Measurements from ENCODE around the gene C5orf58.

The C5orf58 gene

DNA sequence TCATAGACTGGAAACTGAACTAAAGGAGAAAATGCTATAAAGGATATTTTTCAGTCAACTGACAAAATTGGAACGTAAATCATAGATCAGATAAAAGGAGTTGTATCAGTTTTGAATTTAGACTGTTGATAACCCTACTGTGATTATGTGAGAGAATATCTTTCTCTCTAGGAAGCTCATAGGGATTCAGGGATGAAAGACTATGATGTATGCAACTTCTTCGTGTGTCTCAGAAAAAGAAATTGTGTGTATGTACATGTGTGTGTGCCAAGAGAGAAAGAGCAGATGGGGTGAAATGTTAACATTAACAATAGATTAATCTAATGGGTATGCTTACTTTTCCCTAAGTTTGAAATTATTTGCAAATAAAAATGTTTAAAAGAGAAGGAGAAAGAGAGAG, 30.7 kb upstream of the C5orf58 start:
- Histone ChIP-seq H3K27ac (ENCODE audit: low read depth, low read length, severe bottlenecking) (no peak overlapping the region), H3K9me3 (ENCODE audit: control insufficient read depth, low read length) (no peaks in the 10 kb centered on the region), H3K4me3 (ENCODE audit: extremely low read depth, insufficient read depth, low read length, poor library complexity, severe bottlenecking) (no peak overlapping the region), H3K4me1 (ENCODE audit: control insufficient read depth, insufficient read depth, low read length, poor library complexity, severe bottlenecking) (no peaks in the 10 kb centered on the region), H3K36me3 (ENCODE audit: control insufficient read depth, insufficient read depth, low read length) (no peaks in the 10 kb centered on the region)
- WGBS, 2 experiments (ENCODE audit: insufficient coverage in 2 of 2), result 87 to 100% methylated on average over 2 of the region's 2 CpGs

GRCh38 chr5:170204202-170204601, 28.6 kb upstream of the C5orf58 start:
- 95 to 100% methylated on average over 2 to 5 of the region's 5 CpGs for WGBS, 2 experiments (ENCODE audit: insufficient coverage in 2 of 2)
- Histone ChIP-seq H3K9me3 (ENCODE audit: control insufficient read depth, low read length) (no peaks in the 10 kb centered on the region), H3K27ac (ENCODE audit: low read depth, low read length, severe bottlenecking) (no peak overlapping the region), H3K4me3 (ENCODE audit: extremely low read depth, insufficient read depth, low read length, poor library complexity, severe bottlenecking) (no peak overlapping the region), H3K36me3 (ENCODE audit: control insufficient read depth, insufficient read depth, low read length) (no peaks in the 10 kb centered on the region), H3K4me1 (ENCODE audit: control insufficient read depth, insufficient read depth, low read length, poor library complexity, severe bottlenecking) (no peaks in the 10 kb centered on the region)

GRCh38 chr5:170206216-170206615, 26.6 kb upstream of the C5orf58 start:
- Histone ChIP-seq H3K36me3 (ENCODE audit: control insufficient read depth, insufficient read depth, low read length) (no peaks in the 10 kb centered on the region), H3K4me1 (ENCODE audit: control insufficient read depth, insufficient read depth, low read length, poor library complexity, severe bottlenecking) (no peaks in the 10 kb centered on the region), H3K9me3 (ENCODE audit: control insufficient read depth, low read length) (no peaks in the 10 kb centered on the region), H3K4me3 (ENCODE audit: extremely low read depth, insufficient read depth, low read length, poor library complexity, severe bottlenecking) (no peak overlapping the region), H3K27ac (ENCODE audit: low read depth, low read length, severe bottlenecking) (no peak overlapping the region)
- WGBS, 2 experiments (ENCODE audit: insufficient coverage in 2 of 2), result 76 to 88% methylated on average over 1 to 2 of the region's 3 CpGs

DNA sequence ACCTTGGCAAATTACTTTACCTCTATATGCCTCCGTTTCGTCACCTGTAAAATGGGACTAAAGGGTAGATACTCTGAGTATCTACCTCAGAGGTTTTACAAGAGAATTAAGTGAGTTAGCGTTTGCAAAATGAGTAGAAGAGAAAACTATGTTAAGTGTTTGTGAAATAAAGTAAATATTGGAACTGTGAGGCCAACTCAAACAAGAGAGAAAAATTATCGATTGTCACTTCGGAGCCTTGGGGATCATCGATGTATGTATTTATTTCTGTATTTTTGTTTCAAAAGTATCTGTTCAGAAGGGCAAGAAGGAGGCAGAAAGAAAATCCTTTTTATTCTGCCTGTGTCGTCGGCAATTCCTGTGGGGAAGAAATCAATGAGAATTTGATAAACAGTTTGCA, 25.8 kb upstream of the C5orf58 start:
- 88 to 96% methylated on average over 4 of the region's 8 CpGs for WGBS, 2 experiments (ENCODE audit: insufficient coverage in 2 of 2)
- no peak overlapping the region for H3K27ac ChIP-seq (ENCODE audit: low read depth, low read length, severe bottlenecking)
- H3K36me3 ChIP-seq (ENCODE audit: control insufficient read depth, insufficient read depth, low read length), result no peaks in the 10 kb centered on the region
- no peak overlapping the region for H3K4me3 ChIP-seq (ENCODE audit: extremely low read depth, insufficient read depth, low read length, poor library complexity, severe bottlenecking)
- H3K9me3 ChIP-seq (ENCODE audit: control insufficient read depth, low read length), result no peaks in the 10 kb centered on the region
- no peaks in the 10 kb centered on the region for H3K4me1 ChIP-seq (ENCODE audit: control insufficient read depth, insufficient read depth, low read length, poor library complexity, severe bottlenecking)

GRCh38 chr5:170211575-170212334, 21.0 kb upstream of the C5orf58 start:
- Histone ChIP-seq H3K36me3 (ENCODE audit: control insufficient read depth, insufficient read depth, low read length) (no peaks in the 10 kb centered on the region), H3K4me3 (ENCODE audit: extremely low read depth, insufficient read depth, low read length, poor library complexity, severe bottlenecking) (no peak overlapping the region), H3K27ac (ENCODE audit: low read depth, low read length, severe bottlenecking) (no peak overlapping the region), H3K9me3 (ENCODE audit: control insufficient read depth, low read length) (no peaks in the 10 kb centered on the region), H3K4me1 (ENCODE audit: control insufficient read depth, insufficient read depth, low read length, poor library complexity, severe bottlenecking) (no peaks in the 10 kb centered on the region)
- 80 to 90% methylated on average over 1 of the region's 1 CpG for WGBS, 2 experiments (ENCODE audit: insufficient coverage in 2 of 2)

- H3K9me3 ChIP-seq (ENCODE audit: control insufficient read depth, low read length), result no peaks in the 10 kb centered on the region
- no peaks in the 10 kb centered on the region for H3K36me3 ChIP-seq (ENCODE audit: control insufficient read depth, insufficient read depth, low read length)
- H3K4me3 ChIP-seq (ENCODE audit: extremely low read depth, insufficient read depth, low read length, poor library complexity, severe bottlenecking), result no peak overlapping the region
- H3K27ac ChIP-seq (ENCODE audit: low read depth, low read length, severe bottlenecking), result no peak overlapping the region
- H3K4me1 ChIP-seq (ENCODE audit: control insufficient read depth, insufficient read depth, low read length, poor library complexity, severe bottlenecking), result peaks cover 6% of the 10 kb centered on the region
These were observed 16.4 kb upstream of the C5orf58 start for GRCh38 chr5:170216257-170216864.

- Histone ChIP-seq H3K9me3 (ENCODE audit: control insufficient read depth, low read length) (no peaks in the 10 kb centered on the region), H3K27ac (ENCODE audit: low read depth, low read length, severe bottlenecking) (no peak overlapping the region), H3K4me3 (ENCODE audit: extremely low read depth, insufficient read depth, low read length, poor library complexity, severe bottlenecking) (no peak overlapping the region), H3K36me3 (ENCODE audit: control insufficient read depth, insufficient read depth, low read length) (no peaks in the 10 kb centered on the region), H3K4me1 (ENCODE audit: control insufficient read depth, insufficient read depth, low read length, poor library complexity, severe bottlenecking) (peaks cover 6% of the 10 kb centered on the region)
- WGBS, 2 experiments (ENCODE audit: insufficient coverage in 2 of 2), result 84 to 89% methylated on average over 4 to 5 of the region's 5 CpGs
These were observed 15.0 kb upstream of the C5orf58 start for GRCh38 chr5:170217831-170218230.

DNA sequence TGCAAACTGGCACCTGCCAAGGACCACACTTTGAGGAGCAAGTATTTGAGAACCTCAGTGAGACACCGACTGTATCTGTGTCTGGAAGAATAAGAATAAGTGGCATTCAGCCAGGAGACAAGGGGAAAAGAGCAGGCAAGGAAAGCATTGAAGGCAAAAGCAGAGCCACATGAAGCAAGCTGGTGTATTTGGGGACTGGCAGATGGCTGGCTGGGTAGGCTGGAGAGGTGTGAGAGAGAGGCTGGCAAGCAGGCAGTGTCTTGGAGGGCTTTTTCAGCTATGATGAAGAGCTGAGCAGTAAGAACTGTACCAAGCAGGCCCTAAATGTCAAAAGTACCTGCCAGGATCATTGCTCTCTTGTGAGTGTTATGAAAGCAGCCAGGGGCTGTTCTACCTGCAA, 14.1 kb upstream of the C5orf58 start:
- H3K9me3 ChIP-seq (ENCODE audit: control insufficient read depth, low read length), result no peaks in the 10 kb centered on the region
- no peaks in the 10 kb centered on the region for H3K36me3 ChIP-seq (ENCODE audit: control insufficient read depth, insufficient read depth, low read length)
- H3K27ac ChIP-seq (ENCODE audit: low read depth, low read length, severe bottlenecking), result no peak overlapping the region
- H3K4me1 ChIP-seq (ENCODE audit: control insufficient read depth, insufficient read depth, low read length, poor library complexity, severe bottlenecking), result peaks cover 6% of the 10 kb centered on the region
- WGBS, 2 experiments (ENCODE audit: insufficient coverage in 2 of 2), result 75 to 77% methylated on average over 1 of the region's 1 CpG
- no peak overlapping the region for H3K4me3 ChIP-seq (ENCODE audit: extremely low read depth, insufficient read depth, low read length, poor library complexity, severe bottlenecking)

DNA sequence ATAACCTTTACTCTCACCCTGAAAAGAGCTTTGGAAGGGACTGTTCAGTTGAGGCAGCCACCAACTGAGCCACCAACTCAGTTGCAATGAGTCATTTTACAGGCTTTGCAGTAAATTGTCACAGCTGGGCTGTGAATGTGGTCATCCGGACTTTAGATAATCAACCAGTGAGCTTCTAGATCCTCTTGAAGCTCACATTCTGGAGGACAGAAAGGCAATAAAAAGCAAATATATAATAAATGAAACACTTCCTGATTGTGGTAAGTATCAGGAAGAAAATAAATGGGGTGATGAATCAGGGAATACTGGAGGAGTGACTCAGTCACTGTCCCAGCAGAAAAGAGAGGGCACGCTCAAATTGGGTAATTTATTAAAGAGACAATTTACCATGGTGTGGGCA, 13.2 kb upstream of the C5orf58 start:
- Histone ChIP-seq H3K9me3 (ENCODE audit: control insufficient read depth, low read length) (no peaks in the 10 kb centered on the region), H3K27ac (ENCODE audit: low read depth, low read length, severe bottlenecking) (no peak overlapping the region), H3K4me3 (ENCODE audit: extremely low read depth, insufficient read depth, low read length, poor library complexity, severe bottlenecking) (no peak overlapping the region), H3K36me3 (ENCODE audit: control insufficient read depth, insufficient read depth, low read length) (no peaks in the 10 kb centered on the region), H3K4me1 (ENCODE audit: control insufficient read depth, insufficient read depth, low read length, poor library complexity, severe bottlenecking) (peaks cover 15% of the 10 kb centered on the region)
- WGBS, 2 experiments (ENCODE audit: insufficient coverage in 2 of 2), result 67% methylated on average over 1 of the region's 2 CpGs; no CpG with 5 or more reads in 1 of the 2 experiments

DNA sequence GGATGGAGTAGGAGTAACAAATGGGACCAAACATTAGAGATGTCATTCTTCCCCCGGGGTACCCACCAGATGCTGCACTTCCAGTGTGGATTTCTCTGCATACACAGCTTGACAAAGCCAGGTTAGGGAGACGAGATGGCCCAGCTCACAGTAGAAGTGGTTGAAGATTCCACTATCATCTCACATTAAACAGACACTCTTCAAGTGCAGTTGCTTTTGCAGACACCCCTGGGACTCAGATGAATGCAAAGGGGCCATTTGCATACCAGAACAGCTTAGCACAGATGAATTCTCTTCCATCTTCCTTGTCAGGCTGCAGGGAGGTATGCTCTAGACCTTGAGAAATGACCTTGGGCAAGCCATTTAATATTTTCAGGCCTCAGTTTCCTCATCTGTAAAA, 12.6 kb upstream of the C5orf58 start:
- H3K4me1 ChIP-seq (ENCODE audit: control insufficient read depth, insufficient read depth, low read length, poor library complexity, severe bottlenecking), result peaks cover 19% of the 10 kb centered on the region
- H3K36me3 ChIP-seq (ENCODE audit: control insufficient read depth, insufficient read depth, low read length), result no peaks in the 10 kb centered on the region
- no peak overlapping the region for H3K4me3 ChIP-seq (ENCODE audit: extremely low read depth, insufficient read depth, low read length, poor library complexity, severe bottlenecking)
- H3K27ac ChIP-seq (ENCODE audit: low read depth, low read length, severe bottlenecking), result no peak overlapping the region
- WGBS, 2 experiments (ENCODE audit: insufficient coverage in 2 of 2), result 86 to 89% methylated on average over 1 of the region's 2 CpGs
- H3K9me3 ChIP-seq (ENCODE audit: control insufficient read depth, low read length), result no peaks in the 10 kb centered on the region

DNA sequence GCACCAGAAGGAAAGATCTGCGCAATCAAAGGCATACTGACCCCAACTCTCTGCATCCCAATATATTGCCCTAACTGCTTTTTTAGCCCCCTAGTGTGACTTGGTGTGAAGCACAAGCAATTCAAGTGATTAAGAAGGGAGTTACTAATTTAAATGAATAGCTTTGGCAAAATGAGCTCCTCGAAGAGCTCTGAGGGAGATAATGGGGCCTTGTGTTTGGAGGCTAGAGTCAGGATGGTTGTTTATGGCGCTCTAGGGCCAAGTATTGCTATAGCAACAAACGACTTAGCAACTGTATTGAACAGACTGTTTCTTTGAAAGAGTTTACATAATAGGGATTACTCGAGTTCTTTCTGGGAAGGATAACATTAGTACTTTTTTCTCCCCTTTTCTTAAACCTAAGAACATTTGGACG, 11.5 kb upstream of the C5orf58 start:
- 35 to 88% methylated on average over 1 to 2 of the region's 6 CpGs for WGBS, 2 experiments (ENCODE audit: insufficient coverage in 2 of 2)
- Histone ChIP-seq H3K36me3 (ENCODE audit: control insufficient read depth, insufficient read depth, low read length) (no peaks in the 10 kb centered on the region), H3K27ac (ENCODE audit: low read depth, low read length, severe bottlenecking) (peak overlapping the region; percentile 69), H3K9me3 (ENCODE audit: control insufficient read depth, low read length) (no peaks in the 10 kb centered on the region), H3K4me3 (ENCODE audit: extremely low read depth, insufficient read depth, low read length, poor library complexity, severe bottlenecking) (no peak overlapping the region), H3K4me1 (ENCODE audit: control insufficient read depth, insufficient read depth, low read length, poor library complexity, severe bottlenecking) (peaks cover 19% of the 10 kb centered on the region)

Measured in mesodermal cell (in vitro differentiated cells).